Measurements from ENCODE around the gene GSTM3.
"Not testable (repeated sequence)": the region's sequence is repeated elsewhere in the genome, so short reads cannot be mapped to it uniquely, and the experiment has no call there.

GSTM3 gene

GRCh38 chr1:109761227-109762038 is 20.6 kb upstream of the GSTM3 start:
- DNase-seq = no peak

GRCh38 chr1:109760581-109761226 is 19.9 kb upstream of the GSTM3 start:
- DNase-seq = no peak

GRCh38 chr1:109759513-109760334 is 18.9 kb upstream of the GSTM3 start:
- no peak for DNase-seq

- DNase-seq = no peak
Observed at GRCh38 chr1:109757936-109758786, 17.3 kb upstream of the GSTM3 start.

- no peak for DNase-seq
Observed at GRCh38 chr1:109756848-109757521, 16.1 kb upstream of the GSTM3 start.

GRCh38 chr1:109756325-109756724 is 15.5 kb upstream of the GSTM3 start:
- not testable (repeated sequence) for DNase-seq

- DNase-seq = no peak
Observed at GRCh38 chr1:109754738-109755137, 13.9 kb upstream of the GSTM3 start.

- DNase-seq = no peak
Observed at GRCh38 chr1:109751531-109752260, 10.9 kb upstream of the GSTM3 start.

GRCh38 chr1:109750920-109751319 is 10.1 kb upstream of the GSTM3 start:
- DNase-seq = no peak

GRCh38 chr1:109750241-109750882 is 9.5 kb upstream of the GSTM3 start:
- DNase-seq = no peak

- DNase-seq = no peak
Observed at GRCh38 chr1:109749221-109749620, 8.4 kb upstream of the GSTM3 start.

GRCh38 chr1:109748311-109748710 is 7.5 kb upstream of the GSTM3 start:
- DNase-seq = not testable (repeated sequence)

GRCh38 chr1:109739738-109740614 is 862 bp downstream of the GSTM3 start:
- peak; percentile 14 for DNase-seq

GRCh38 chr1:109733236-109733870 is 7.5 kb downstream of the GSTM3 start:
- DNase-seq = no peak

- no peak for DNase-seq
Observed at GRCh38 chr1:109732390-109732881, 8.4 kb downstream of the GSTM3 start.

- DNase-seq = no peak
Observed at GRCh38 chr1:109730666-109731065, 10.2 kb downstream of the GSTM3 start.

- DNase-seq = no peak
Observed at GRCh38 chr1:109728870-109729269, 12.0 kb downstream of the GSTM3 start.

- no peak for DNase-seq
Observed at GRCh38 chr1:109726728-109727373, 14.0 kb downstream of the GSTM3 start.
